WTC11 (cell line): Measurements from ENCODE around the gene CBFA2T2. TPM values are rescaled to one million over a fixed set of nuclear protein-coding genes. Genes with fewer than 3 reads are reported as not detected.

Experiments used
- AFF4 ChIP-seq: sonication (generic); formaldehyde crosslinking; IDR thresholded peaks from 2 replicates; pipeline ENCODE4 v1.8.1; 2023; ENCODE audit warnings: mild to moderate bottlenecking, missing genetic modification reagents, borderline replicate concordance
- ARID4B ChIP-seq: sonication (generic); formaldehyde crosslinking; IDR thresholded peaks from 2 replicates; pipeline ENCODE4 v1.8.0; 2023; ENCODE audit warnings: missing genetic modification reagents, mild to moderate bottlenecking, borderline replicate concordance
- ATF2 ChIP-seq: sonication (generic); formaldehyde crosslinking; IDR thresholded peaks from 2 replicates; pipeline ENCODE4 v1.8.1; 2022; ENCODE audit warnings: low read depth, missing genetic modification reagents, borderline replicate concordance
- CREB1 ChIP-seq: sonication (generic); formaldehyde crosslinking; IDR thresholded peaks from 2 replicates; pipeline ENCODE4 v1.8.0; 2023; ENCODE audit warnings: mild to moderate bottlenecking, missing genetic modification reagents
- ELF4 ChIP-seq: sonication (generic); formaldehyde crosslinking; IDR thresholded peaks from 2 replicates; pipeline ENCODE4 v1.8.1; 2022; ENCODE audit warnings: low read depth, mild to moderate bottlenecking, moderate library complexity, missing genetic modification reagents
- ESRRA ChIP-seq: sonication (generic); formaldehyde crosslinking; IDR thresholded peaks from 2 replicates; pipeline ENCODE4 v1.8.1; 2022; ENCODE audit warnings: mild to moderate bottlenecking, missing genetic modification reagents, borderline replicate concordance
- GRHL2 ChIP-seq: fragments of 250-450 bp; sonication (Bioruptor Pico); IDR thresholded peaks from 2 replicates; pipeline ENCODE4 v1.8.0; 2022; ENCODE audit warnings: mild to moderate bottlenecking, moderate library complexity; ENCODE audit not compliant: insufficient replicate concordance, severe bottlenecking
- IRF1 ChIP-seq: sonication (generic); formaldehyde crosslinking; IDR thresholded peaks from 2 replicates; pipeline ENCODE4 v1.8.0; 2023; ENCODE audit warnings: missing genetic modification reagents
- MLX ChIP-seq: sonication (generic); formaldehyde crosslinking; IDR thresholded peaks from 2 replicates; pipeline ENCODE4 v1.8.1; 2023; ENCODE audit warnings: mild to moderate bottlenecking, missing genetic modification reagents, moderate library complexity
- NFE2L1 ChIP-seq: sonication (generic); formaldehyde crosslinking; IDR thresholded peaks from 2 replicates; pipeline ENCODE4 v1.8.1; 2023; ENCODE audit warnings: missing genetic modification reagents
- SMAD3 ChIP-seq: sonication (generic); formaldehyde crosslinking; IDR thresholded peaks from 2 replicates; pipeline ENCODE4 v1.8.0; 2022; ENCODE audit warnings: missing genetic modification reagents, mild to moderate bottlenecking, borderline replicate concordance
- SMAD4 ChIP-seq: sonication (generic); formaldehyde crosslinking; IDR thresholded peaks from 2 replicates; pipeline ENCODE4 v1.8.0; 2022; ENCODE audit warnings: mild to moderate bottlenecking, missing genetic modification reagents
- SP1 ChIP-seq: sonication (generic); formaldehyde crosslinking; conservative IDR thresholded peaks from 2 replicates; pipeline ENCODE4 v1.8.1; 2022; ENCODE audit warnings: missing genetic modification reagents
- TCF7 ChIP-seq: sonication (generic); formaldehyde crosslinking; IDR thresholded peaks from 2 replicates; pipeline ENCODE4 v1.8.0; 2022; ENCODE audit warnings: mild to moderate bottlenecking, low read depth, missing genetic modification reagents, moderate library complexity
- TEAD4 ChIP-seq: sonication (generic); formaldehyde crosslinking; IDR thresholded peaks from 2 replicates; pipeline ENCODE4 v1.8.0; 2022; ENCODE audit warnings: mild to moderate bottlenecking, missing genetic modification reagents
- ZNF219 ChIP-seq: sonication (generic); formaldehyde crosslinking; IDR thresholded peaks from 2 replicates; pipeline ENCODE4 v1.8.0; 2023; ENCODE audit warnings: missing genetic modification reagents, mild to moderate bottlenecking, borderline replicate concordance
- ZNF416 ChIP-seq: fragments of 250-450 bp; sonication (Bioruptor Pico); IDR thresholded peaks from 2 replicates; pipeline ENCODE4 v1.9.0; 2021; ENCODE audit warnings: mild to moderate bottlenecking, inconsistent platforms
- total RNA-seq: library from RNA; stranded (reverse); gene quantifications from 3 replicates; pipeline ENCODE4 v1.2.3, GENCODE V29; 2021
- TF ChIP-seq, protein P1 (sequence below): sonication (generic); formaldehyde crosslinking; IDR thresholded peaks from 2 replicates; pipeline ENCODE4 v1.8.1; 2023; ENCODE audit warnings: mild to moderate bottlenecking, missing genetic modification reagents
- TF ChIP-seq, protein P2 (sequence below): sonication (generic); formaldehyde crosslinking; IDR thresholded peaks from 2 replicates; pipeline ENCODE4 v1.8.1; 2023; ENCODE audit warnings: mild to moderate bottlenecking, moderate library complexity, missing genetic modification reagents
- TF ChIP-seq, protein P3 (sequence below): sonication (generic); formaldehyde crosslinking; IDR thresholded peaks from 2 replicates; pipeline ENCODE4 v1.8.0; 2022; ENCODE audit warnings: mild to moderate bottlenecking, missing genetic modification reagents
- TF ChIP-seq, protein P4 (sequence below): sonication (generic); formaldehyde crosslinking; IDR thresholded peaks from 2 replicates; pipeline ENCODE4 v1.8.0; 2022; ENCODE audit warnings: mild to moderate bottlenecking, missing genetic modification reagents

CBFA2T2 gene
- total RNA-seq, 1 experiment from 2014 or later, result 22.1 TPM

- TF ChIP-seq, protein P1, sequence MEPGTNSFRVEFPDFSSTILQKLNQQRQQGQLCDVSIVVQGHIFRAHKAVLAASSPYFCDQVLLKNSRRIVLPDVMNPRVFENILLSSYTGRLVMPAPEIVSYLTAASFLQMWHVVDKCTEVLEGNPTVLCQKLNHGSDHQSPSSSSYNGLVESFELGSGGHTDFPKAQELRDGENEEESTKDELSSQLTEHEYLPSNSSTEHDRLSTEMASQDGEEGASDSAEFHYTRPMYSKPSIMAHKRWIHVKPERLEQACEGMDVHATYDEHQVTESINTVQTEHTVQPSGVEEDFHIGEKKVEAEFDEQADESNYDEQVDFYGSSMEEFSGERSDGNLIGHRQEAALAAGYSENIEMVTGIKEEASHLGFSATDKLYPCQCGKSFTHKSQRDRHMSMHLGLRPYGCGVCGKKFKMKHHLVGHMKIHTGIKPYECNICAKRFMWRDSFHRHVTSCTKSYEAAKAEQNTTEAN, result 0 out of 2 replicates have a peak, but pooled peaks have one; percentile 57
- TF ChIP-seq NFE2L1 (CRISPR knock-in tag) (0 out of 2 replicates have a peak, but pooled peaks have one; percentile 42), ZNF219 (no peak), MLX (no peak), TEAD4 (no peak), IRF1 (0 out of 2 replicates have a peak, but pooled peaks have one; percentile 15), ESRRA (CRISPR knock-in tag) (0 out of 2 replicates have a peak, but pooled peaks have one; percentile 19), ATF2 (CRISPR knock-in tag) (0 out of 2 replicates have a peak, but pooled peaks have one; percentile 16), SMAD3 (CRISPR knock-in tag) (no peak), SP1 (CRISPR knock-in tag) (peak; percentile 65; the same call in 1 of the 2 replicates), TCF7 (CRISPR knock-in tag) (no peak), ARID4B (no peak), CREB1 (CRISPR knock-in tag) (0 out of 2 replicates have a peak, but pooled peaks have one; percentile 40), SMAD4 (CRISPR knock-in tag) (no peak), ELF4 (CRISPR knock-in tag) (no peak), ZNF416 (CRISPR knock-in tag) (no peak), GRHL2 (CRISPR knock-in tag) (no peak), AFF4 (CRISPR knock-in tag) (0 out of 2 replicates have a peak, but pooled peaks have one; percentile 37)
- TF ChIP-seq, protein P2, sequence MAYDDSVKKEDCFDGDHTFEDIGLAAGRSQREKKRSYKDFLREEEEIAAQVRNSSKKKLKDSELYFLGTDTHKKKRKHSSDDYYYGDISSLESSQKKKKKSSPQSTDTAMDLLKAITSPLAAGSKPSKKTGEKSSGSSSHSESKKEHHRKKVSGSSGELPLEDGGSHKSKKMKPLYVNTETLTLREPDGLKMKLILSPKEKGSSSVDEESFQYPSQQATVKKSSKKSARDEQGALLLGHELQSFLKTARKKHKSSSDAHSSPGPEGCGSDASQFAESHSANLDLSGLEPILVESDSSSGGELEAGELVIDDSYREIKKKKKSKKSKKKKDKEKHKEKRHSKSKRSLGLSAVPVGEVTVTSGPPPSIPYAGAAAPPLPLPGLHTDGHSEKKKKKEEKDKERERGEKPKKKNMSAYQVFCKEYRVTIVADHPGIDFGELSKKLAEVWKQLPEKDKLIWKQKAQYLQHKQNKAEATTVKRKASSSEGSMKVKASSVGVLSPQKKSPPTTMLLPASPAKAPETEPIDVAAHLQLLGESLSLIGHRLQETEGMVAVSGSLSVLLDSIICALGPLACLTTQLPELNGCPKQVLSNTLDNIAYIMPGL (CRISPR knock-in tag), result peak; percentile 82
- TF ChIP-seq, protein P3, sequence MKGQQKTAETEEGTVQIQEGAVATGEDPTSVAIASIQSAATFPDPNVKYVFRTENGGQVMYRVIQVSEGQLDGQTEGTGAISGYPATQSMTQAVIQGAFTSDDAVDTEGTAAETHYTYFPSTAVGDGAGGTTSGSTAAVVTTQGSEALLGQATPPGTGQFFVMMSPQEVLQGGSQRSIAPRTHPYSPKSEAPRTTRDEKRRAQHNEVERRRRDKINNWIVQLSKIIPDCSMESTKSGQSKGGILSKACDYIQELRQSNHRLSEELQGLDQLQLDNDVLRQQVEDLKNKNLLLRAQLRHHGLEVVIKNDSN (CRISPR knock-in tag), result peak; percentile 32; the same call in 1 of the 2 replicates
- TF ChIP-seq, protein P4, sequence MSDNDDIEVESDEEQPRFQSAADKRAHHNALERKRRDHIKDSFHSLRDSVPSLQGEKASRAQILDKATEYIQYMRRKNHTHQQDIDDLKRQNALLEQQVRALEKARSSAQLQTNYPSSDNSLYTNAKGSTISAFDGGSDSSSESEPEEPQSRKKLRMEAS (CRISPR knock-in tag), result peak; percentile 64; the same call in 1 of the 2 replicates
Observed at GRCh38 chr20:33666293-33667244, 176.7 kb downstream of the CBFA2T2 start, which contains the start of gene ACTL10 (continued).
